ENCODE data around the gene TECPR2.
"Not testable (repeated sequence)": the region's sequence is repeated elsewhere in the genome, so short reads cannot be mapped to it uniquely, and the experiment has no call there.

Gene TECPR2

GRCh38 chr14:102345232-102345631, 17.5 kb upstream of the TECPR2 start:
- TF ChIP-seq, protein P1, sequence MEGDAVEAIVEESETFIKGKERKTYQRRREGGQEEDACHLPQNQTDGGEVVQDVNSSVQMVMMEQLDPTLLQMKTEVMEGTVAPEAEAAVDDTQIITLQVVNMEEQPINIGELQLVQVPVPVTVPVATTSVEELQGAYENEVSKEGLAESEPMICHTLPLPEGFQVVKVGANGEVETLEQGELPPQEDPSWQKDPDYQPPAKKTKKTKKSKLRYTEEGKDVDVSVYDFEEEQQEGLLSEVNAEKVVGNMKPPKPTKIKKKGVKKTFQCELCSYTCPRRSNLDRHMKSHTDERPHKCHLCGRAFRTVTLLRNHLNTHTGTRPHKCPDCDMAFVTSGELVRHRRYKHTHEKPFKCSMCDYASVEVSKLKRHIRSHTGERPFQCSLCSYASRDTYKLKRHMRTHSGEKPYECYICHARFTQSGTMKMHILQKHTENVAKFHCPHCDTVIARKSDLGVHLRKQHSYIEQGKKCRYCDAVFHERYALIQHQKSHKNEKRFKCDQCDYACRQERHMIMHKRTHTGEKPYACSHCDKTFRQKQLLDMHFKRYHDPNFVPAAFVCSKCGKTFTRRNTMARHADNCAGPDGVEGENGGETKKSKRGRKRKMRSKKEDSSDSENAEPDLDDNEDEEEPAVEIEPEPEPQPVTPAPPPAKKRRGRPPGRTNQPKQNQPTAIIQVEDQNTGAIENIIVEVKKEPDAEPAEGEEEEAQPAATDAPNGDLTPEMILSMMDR (IDR thresholded peaks at IDR 0.05; ENCODE audit: low read depth, low read length, missing control alignments): no peak
- no peak overlapping the region for H3K4me3 ChIP-seq (ENCODE audit: low read depth, low read length)
- DNase-seq (ENCODE audit: low read depth): no peak

- DNase-seq (ENCODE audit: low read depth): no peak
- H3K4me3 ChIP-seq (ENCODE audit: low read depth, low read length): no peak overlapping the region
- TF ChIP-seq, protein P1 (IDR thresholded peaks at IDR 0.05; ENCODE audit: low read depth, low read length, missing control alignments): no peak
These were observed 16.1 kb upstream of the TECPR2 start for GRCh38 chr14:102346645-102347044.

DNA sequence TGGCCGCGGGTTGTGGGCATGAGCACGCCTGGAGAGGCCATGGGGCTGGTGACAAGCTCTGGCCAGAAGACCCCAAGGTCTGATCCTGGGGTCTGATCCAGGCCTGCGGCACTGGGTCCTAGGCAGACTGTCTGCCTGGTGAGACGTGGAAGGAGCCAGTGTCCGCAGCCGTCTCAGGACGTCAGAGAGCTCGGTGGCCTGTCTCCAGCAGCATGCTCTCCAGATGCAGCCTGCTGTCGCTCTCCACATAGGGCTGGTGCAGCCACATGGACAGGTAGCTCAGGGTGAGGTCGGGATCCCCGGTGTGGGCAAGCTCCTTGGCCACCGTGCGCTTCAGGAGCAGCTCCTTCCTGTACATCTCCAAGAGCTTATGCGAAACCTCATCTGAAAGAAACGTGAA, 14.4 kb upstream of the TECPR2 start:
- no peak overlapping the region for H3K4me3 ChIP-seq (ENCODE audit: low read depth, low read length)
- TF ChIP-seq, protein P1 (IDR thresholded peaks at IDR 0.05; ENCODE audit: low read depth, low read length, missing control alignments): no peak
- no peak for DNase-seq (ENCODE audit: low read depth)

GRCh38 chr14:102351023-102351422, 11.7 kb upstream of the TECPR2 start:
- no peak overlapping the region for H3K4me3 ChIP-seq (ENCODE audit: low read depth, low read length)
- TF ChIP-seq, protein P1 (IDR thresholded peaks at IDR 0.05; ENCODE audit: low read depth, low read length, missing control alignments): no peak
- DNase-seq (ENCODE audit: low read depth): no peak

DNA sequence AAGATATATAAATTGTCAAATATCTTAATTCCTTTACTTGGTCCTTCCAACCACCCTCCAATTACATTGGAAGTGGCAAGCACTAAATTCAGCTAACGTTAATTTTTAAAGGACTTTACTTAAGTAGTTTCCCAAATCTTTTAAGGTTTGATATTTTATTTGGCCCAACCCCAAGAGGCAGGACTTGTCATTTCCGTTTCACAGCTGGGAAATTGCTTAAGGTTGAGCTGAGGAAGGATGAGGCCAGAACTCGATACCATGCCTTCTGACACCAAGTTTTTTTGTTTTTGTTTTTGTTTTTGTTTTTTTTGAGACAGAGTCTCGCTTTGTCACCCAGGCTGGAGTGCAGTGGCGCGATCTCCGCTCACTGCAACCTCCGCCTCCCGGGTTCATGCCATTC, 11.1 kb upstream of the TECPR2 start:
- not testable (repeated sequence) for H3K4me3 ChIP-seq (ENCODE audit: low read depth, low read length); DNase-seq (ENCODE audit: low read depth)

- TF ChIP-seq, protein P1 (IDR thresholded peaks at IDR 0.05; ENCODE audit: low read depth, low read length, missing control alignments): no peak
- H3K4me3 ChIP-seq (ENCODE audit: low read depth, low read length): no peak overlapping the region
- no peak for DNase-seq (ENCODE audit: low read depth)
These were observed 10.5 kb upstream of the TECPR2 start for GRCh38 chr14:102352213-102352612.

GRCh38 chr14:102353126-102353619, 9.6 kb upstream of the TECPR2 start:
- DNase-seq (ENCODE audit: low read depth): no peak
- TF ChIP-seq, protein P1 (IDR thresholded peaks at IDR 0.05; ENCODE audit: low read depth, low read length, missing control alignments): no peak
- no peak overlapping the region for H3K4me3 ChIP-seq (ENCODE audit: low read depth, low read length)

All from GM12864 (cell line).